ENCODE data around the gene FAM209B. TPM values are rescaled to one million over a fixed set of nuclear protein-coding genes. Genes with fewer than 3 reads are reported as not detected.

The FAM209B gene
- total RNA-seq, 1 experiment from 2014 or later = 0.92 TPM

GRCh38 chr20:56575961-56576360 is 42.9 kb downstream of the FAM209B start:
- H3K4ac ChIP-seq (ENCODE audit: low read depth, low read length) = no peak overlapping the region
- no peak overlapping the region for H3K9ac ChIP-seq (ENCODE audit: extremely low read depth, insufficient read length, low read length)
- H3K4me2 ChIP-seq (ENCODE audit: insufficient read depth, insufficient read length, low read length) = no peak overlapping the region

More at GRCh38 chr20:56575961-56576360, 42.9 kb downstream of the FAM209B start:
- Histone ChIP-seq H3K27ac (ENCODE audit: insufficient read length, low read depth, low read length) (no peak overlapping the region), H2BK15ac (ENCODE audit: low read depth, low read length) (no peak overlapping the region), H4K91ac (ENCODE audit: insufficient read length, low read depth, low read length) (no peak overlapping the region), H3K23me2 (ENCODE audit: insufficient read length, low read depth, low read length, poor library complexity, severe bottlenecking) (no peaks in the 10 kb centered on the region), H3K23ac (ENCODE audit: insufficient read length, low read depth, low read length) (no peak overlapping the region), H3K4me1 (ENCODE audit: insufficient read depth, low read length) (no peaks in the 10 kb centered on the region), H4K8ac (replicated peaks; ENCODE audit: insufficient read length, low read depth, low read length) (no peak overlapping the region), H2BK20ac (ENCODE audit: low read depth, low read length, poor library complexity, severe bottlenecking) (no peak overlapping the region), H2BK120ac (ENCODE audit: low read depth, low read length, poor library complexity, severe bottlenecking) (no peak overlapping the region), H3K27me3 (ENCODE audit: insufficient read depth, low read length) (no peaks in the 10 kb centered on the region), H3T11ph (ENCODE audit: low read length) (no peak overlapping the region), H2AFZ (ENCODE audit: low read length) (no peak overlapping the region), H2BK5ac (ENCODE audit: insufficient read length, low read length) (no peak overlapping the region), H2AK5ac (ENCODE audit: insufficient read length, low read length) (no peak overlapping the region), H3K56ac (ENCODE audit: insufficient read length, low read depth, low read length) (no peak overlapping the region), H2BK12ac (ENCODE audit: insufficient read length, low read depth, low read length) (no peak overlapping the region), H4K20me1 (ENCODE audit: control insufficient read depth, insufficient read depth, insufficient read length) (no peaks in the 10 kb centered on the region), H3K79me2 (ENCODE audit: insufficient read depth, low read length) (no peaks in the 10 kb centered on the region), H3K14ac (ENCODE audit: insufficient read depth, low read length) (no peak overlapping the region), H3K18ac (ENCODE audit: insufficient read length, low read depth, low read length) (no peak overlapping the region), H3K9me3 (ENCODE audit: control insufficient read depth, low read depth, low read length) (no peaks in the 10 kb centered on the region), H3K79me1 (ENCODE audit: insufficient read depth, low read depth, low read length, poor library complexity, severe bottlenecking) (no peaks in the 10 kb centered on the region), H4K5ac (ENCODE audit: insufficient read length, low read depth, low read length) (no peak overlapping the region)
- Mint-ChIP-seq H3K36me3 (ENCODE audit: insufficient read depth in 1 of 3, low read depth in 3 of 3) (no peaks in the 10 kb centered on the region), H3K27ac (peak overlapping the region in 1 of 3 experiments; percentile 70; a peak in 1 of 7 replicates), H3K4me3 (no peak overlapping the region), H3K9me3 (no peaks in the 10 kb centered on the region; a peak in 1 of 5 replicates), H3K27me3 (ENCODE audit: low read depth) (peaks cover 2% of the 10 kb centered on the region; the same call in 1 of the 2 replicates), H3K4me1 (peaks cover 11 to 12% of the 10 kb centered on the region in 2 experiments; a peak in 3 of 4 replicates)
- TF ChIP-seq, protein P1, sequence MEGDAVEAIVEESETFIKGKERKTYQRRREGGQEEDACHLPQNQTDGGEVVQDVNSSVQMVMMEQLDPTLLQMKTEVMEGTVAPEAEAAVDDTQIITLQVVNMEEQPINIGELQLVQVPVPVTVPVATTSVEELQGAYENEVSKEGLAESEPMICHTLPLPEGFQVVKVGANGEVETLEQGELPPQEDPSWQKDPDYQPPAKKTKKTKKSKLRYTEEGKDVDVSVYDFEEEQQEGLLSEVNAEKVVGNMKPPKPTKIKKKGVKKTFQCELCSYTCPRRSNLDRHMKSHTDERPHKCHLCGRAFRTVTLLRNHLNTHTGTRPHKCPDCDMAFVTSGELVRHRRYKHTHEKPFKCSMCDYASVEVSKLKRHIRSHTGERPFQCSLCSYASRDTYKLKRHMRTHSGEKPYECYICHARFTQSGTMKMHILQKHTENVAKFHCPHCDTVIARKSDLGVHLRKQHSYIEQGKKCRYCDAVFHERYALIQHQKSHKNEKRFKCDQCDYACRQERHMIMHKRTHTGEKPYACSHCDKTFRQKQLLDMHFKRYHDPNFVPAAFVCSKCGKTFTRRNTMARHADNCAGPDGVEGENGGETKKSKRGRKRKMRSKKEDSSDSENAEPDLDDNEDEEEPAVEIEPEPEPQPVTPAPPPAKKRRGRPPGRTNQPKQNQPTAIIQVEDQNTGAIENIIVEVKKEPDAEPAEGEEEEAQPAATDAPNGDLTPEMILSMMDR (conservative IDR thresholded peaks at IDR 0.05) = no peak
- no CpG with 5 or more reads among the region's 4 CpGs for WGBS (ENCODE audit: extremely low coverage, insufficient read length, low lambda C conversion rate)
- no peak for DNase-seq
